GM23338 (cell line): ENCODE results near the gene PRR22. TPM values are rescaled to one million over a fixed set of nuclear protein-coding genes. Genes with fewer than 3 reads are reported as not detected.

Experiments
- ATAC-seq: fragments of 200-7000 bp; cut with Tn5 transposase; 3 replicates; pipeline ENCODE4 v1.9.1; 2020
- DNase-seq: peaks from one replicate; pipeline ENCODE4 v3.0.0-alpha.2; 2015; ENCODE audit warnings: low spot score
- H2AFZ ChIP-seq: fragments of 200-600 bp; sonication (generic); 2 replicates; pipeline ENCODE4 v1.8.0; 2016; ENCODE audit warnings: antibody characterized with exemption, mild to moderate bottlenecking, moderate library complexity
- H3F3A ChIP-seq: fragments of 200-600 bp; sonication (generic); replicated peaks from 2 replicates; pipeline ENCODE4 v1.8.0; 2017; ENCODE audit warnings: antibody characterized with exemption, mixed run types, low read depth
- H3K27ac ChIP-seq: fragments of 200-600 bp; sonication (generic); 2 replicates; pipeline ENCODE4 v1.6.1; 2016; ENCODE audit warnings: low read depth
- H3K27me3 ChIP-seq: fragments of 200-600 bp; sonication (generic); 2 replicates; pipeline ENCODE4 v1.8.0; 2016; ENCODE audit warnings: mild to moderate bottlenecking, mixed run types, moderate library complexity; ENCODE audit not compliant: insufficient read depth
- H3K36me3 ChIP-seq: fragments of 200-600 bp; sonication (generic); 2 replicates; pipeline ENCODE4 v1.8.0; 2016; ENCODE audit warnings: mild to moderate bottlenecking; ENCODE audit not compliant: insufficient read depth
- H3K4me1 ChIP-seq: fragments of 200-600 bp; sonication (generic); 2 replicates; pipeline ENCODE4 v1.8.0; 2016; ENCODE audit warnings: mild to moderate bottlenecking, moderate library complexity; ENCODE audit not compliant: insufficient read depth
- H3K4me2 ChIP-seq: fragments of 200-600 bp; sonication (generic); 2 replicates; pipeline ENCODE4 v1.7.1; 2017; ENCODE audit warnings: mixed run types
- H3K4me3 ChIP-seq: fragments of 200-600 bp; sonication (generic); 2 replicates; pipeline ENCODE4 v1.6.1; 2016; ENCODE audit warnings: mixed run types
- H3K79me2 ChIP-seq: fragments of 200-600 bp; sonication (generic); replicated peaks from 2 replicates; pipeline ENCODE4 v1.8.0; 2017; ENCODE audit warnings: mild to moderate bottlenecking; ENCODE audit not compliant: insufficient read depth
- H3K9me2 ChIP-seq: fragments of 200-600 bp; sonication (generic); 2 replicates; pipeline ENCODE4 v1.8.0; 2017; ENCODE audit not compliant: insufficient read depth
- H4K20me1 ChIP-seq: fragments of 200-600 bp; sonication (generic); replicated peaks from 2 replicates; pipeline ENCODE4 v1.8.0; 2017; ENCODE audit warnings: mild to moderate bottlenecking; ENCODE audit not compliant: insufficient read depth
- H3K27ac Mint-ChIP-seq: 2 replicates; pipeline ENCODE4 v1.8.0; 2020; ENCODE audit warnings: inconsistent platforms, mild to moderate bottlenecking, moderate library complexity, mixed read lengths
- H3K27me3 Mint-ChIP-seq: 3 replicates; pipeline ENCODE4 v1.8.0; 2022; ENCODE audit warnings: low read depth, mild to moderate bottlenecking, moderate library complexity, mixed read lengths, inconsistent platforms; ENCODE audit not compliant: insufficient read depth, poor library complexity
- H3K36me3 Mint-ChIP-seq: 3 replicates; pipeline ENCODE4 v1.8.0; 2021; ENCODE audit warnings: low read depth, mild to moderate bottlenecking, inconsistent platforms, moderate library complexity, mixed read lengths
- H3K4me1 Mint-ChIP-seq: 3 replicates; pipeline ENCODE4 v1.8.0; 2020; ENCODE audit warnings: mild to moderate bottlenecking, inconsistent platforms, mixed read lengths
- H3K4me3 Mint-ChIP-seq: 3 replicates; pipeline ENCODE4 v1.8.0; 2021; ENCODE audit warnings: moderate library complexity, mild to moderate bottlenecking, inconsistent platforms, mixed read lengths
- H3K9me3 Mint-ChIP-seq: 3 replicates; pipeline ENCODE4 v1.8.0; 2020; ENCODE audit warnings: moderate library complexity, mild to moderate bottlenecking, inconsistent platforms, mixed read lengths
- CREB1 ChIP-seq: fragments of 250-450 bp; sonication (Bioruptor Pico); IDR thresholded peaks from 2 replicates; pipeline ENCODE4 v1.5.0; 2020; ENCODE audit warnings: low read depth, mild to moderate bottlenecking, moderate library complexity
- EZH2phosphoT487 ChIP-seq: fragments of 200-600 bp; sonication (generic); IDR thresholded peaks from one replicate; pipeline ENCODE4 v1.8.1; 2018; ENCODE audit warnings: antibody characterized with exemption; ENCODE audit not compliant: unreplicated experiment
- NANOG ChIP-seq: IDR thresholded peaks from 2 replicates; pipeline ENCODE4 v1.6.1; 2016; ENCODE audit warnings: antibody characterized with exemption, borderline replicate concordance
- POLR2AphosphoS5 ChIP-seq: IDR thresholded peaks from 2 replicates; pipeline ENCODE4 v1.6.1; 2016; ENCODE audit warnings: antibody characterized with exemption, low read depth
- ZNF114 ChIP-seq: fragments of 250-450 bp; sonication (Bioruptor Pico); IDR thresholded peaks from 2 replicates; pipeline ENCODE4 v1.5.0; 2020; ENCODE audit warnings: mild to moderate bottlenecking, moderate library complexity
- ZNF331 ChIP-seq: fragments of 250-450 bp; sonication (Bioruptor Pico); IDR thresholded peaks from 2 replicates; pipeline ENCODE4 v1.5.0; 2020; ENCODE audit warnings: low read depth, mild to moderate bottlenecking, moderate library complexity
- polyA plus RNA-seq: library from polyadenylated mRNA; unstranded; fragments of >200 nt; fragmentation: Nextera tagmentation; extraction: Ambion mirVana; gene quantifications from 2 replicates; pipeline ENCODE4 v1.2.1, GENCODE V29; 2016
- total RNA-seq: library from RNA; depleted of rRNA; stranded (reverse); fragments of >200 nt; shearing (Covaris generic); gene quantifications from 2 replicates; pipeline ENCODE4 v1.2.3, GENCODE V29; 2014
- TF ChIP-seq, protein P1 (sequence below), 2 experiments: fragments of 200-600 bp in 1 of 2; sonication (generic) in 1 of 2; conservative IDR thresholded peaks; 2 replicates each; pipeline versions ENCODE4 v1.5.1 to v1.6.1; 2016 to 2017; ENCODE audit warnings: antibody characterized with exemption in 2 of 2, low read depth in 2 of 2, mild to moderate bottlenecking in 2 of 2, moderate library complexity in 1 of 2
- TF ChIP-seq, protein P2 (sequence below): IDR thresholded peaks from 2 replicates; pipeline ENCODE4 v1.6.1; 2016; ENCODE audit warnings: antibody characterized with exemption

The PRR22 gene
- total and polyA plus RNA-seq, 2 experiments from 2014 or later = 1.0 to 1.2 TPM

DNA sequence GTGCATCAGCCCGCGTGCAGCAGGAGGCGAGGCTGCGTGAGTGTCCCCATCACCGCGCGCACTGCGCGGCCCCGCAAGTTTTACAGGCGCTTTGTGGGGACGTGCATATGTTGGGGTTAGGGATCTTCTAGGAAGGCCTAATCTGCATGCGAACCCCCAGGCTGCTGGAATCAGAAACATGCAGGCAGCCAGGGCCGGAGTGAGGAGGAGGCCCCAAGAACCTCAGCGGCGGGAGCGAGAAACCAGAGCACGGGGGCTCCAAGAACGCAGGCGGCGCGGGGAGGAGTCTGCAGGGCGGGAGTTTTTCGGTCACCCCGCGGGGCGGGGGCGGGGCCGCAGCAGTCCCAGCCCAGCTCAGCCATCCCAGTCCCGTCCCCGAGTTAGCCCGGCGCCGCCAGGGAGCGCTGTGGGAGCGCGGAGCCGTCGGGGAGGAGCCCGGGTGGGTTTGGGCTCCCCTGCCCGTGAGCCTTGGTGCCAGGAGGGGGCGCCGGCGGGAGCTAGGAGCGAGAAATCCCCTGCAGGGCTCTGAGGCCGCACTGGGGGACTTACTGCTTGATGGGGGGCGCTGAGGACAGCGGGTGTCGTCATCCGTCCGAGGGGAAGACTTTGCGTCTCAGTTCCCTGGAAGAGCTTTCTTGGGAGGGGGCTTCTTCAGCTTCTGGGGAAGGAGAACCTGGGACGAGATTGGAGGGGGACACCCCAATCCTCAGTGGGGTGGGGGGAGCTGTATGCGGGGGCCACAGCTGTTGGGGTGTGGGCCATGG is 19.4 kb upstream of the PRR22 start:
- H3K36me3 ChIP-seq = no peaks in the 10 kb centered on the region
- ATAC-seq (peak; percentile 84), DNase-seq (peak; percentile 96)
- peaks cover 23% of the 10 kb centered on the region for H3K4me1 Mint-ChIP-seq
- H3K4me1 ChIP-seq = peaks cover 6% of the 10 kb centered on the region; the same call in 1 of the 2 replicates
- TF ChIP-seq POLR2AphosphoS5 (0 out of 2 replicates have a peak, but pooled peaks have one; percentile 44), EZH2phosphoT487 (no peak), ZNF114 (CRISPR knock-in tag) (no peak), CREB1 (CRISPR knock-in tag) (no peak; the same call in 1 of the 2 replicates), ZNF331 (no peak)
- TF ChIP-seq, protein P1, sequence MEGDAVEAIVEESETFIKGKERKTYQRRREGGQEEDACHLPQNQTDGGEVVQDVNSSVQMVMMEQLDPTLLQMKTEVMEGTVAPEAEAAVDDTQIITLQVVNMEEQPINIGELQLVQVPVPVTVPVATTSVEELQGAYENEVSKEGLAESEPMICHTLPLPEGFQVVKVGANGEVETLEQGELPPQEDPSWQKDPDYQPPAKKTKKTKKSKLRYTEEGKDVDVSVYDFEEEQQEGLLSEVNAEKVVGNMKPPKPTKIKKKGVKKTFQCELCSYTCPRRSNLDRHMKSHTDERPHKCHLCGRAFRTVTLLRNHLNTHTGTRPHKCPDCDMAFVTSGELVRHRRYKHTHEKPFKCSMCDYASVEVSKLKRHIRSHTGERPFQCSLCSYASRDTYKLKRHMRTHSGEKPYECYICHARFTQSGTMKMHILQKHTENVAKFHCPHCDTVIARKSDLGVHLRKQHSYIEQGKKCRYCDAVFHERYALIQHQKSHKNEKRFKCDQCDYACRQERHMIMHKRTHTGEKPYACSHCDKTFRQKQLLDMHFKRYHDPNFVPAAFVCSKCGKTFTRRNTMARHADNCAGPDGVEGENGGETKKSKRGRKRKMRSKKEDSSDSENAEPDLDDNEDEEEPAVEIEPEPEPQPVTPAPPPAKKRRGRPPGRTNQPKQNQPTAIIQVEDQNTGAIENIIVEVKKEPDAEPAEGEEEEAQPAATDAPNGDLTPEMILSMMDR (conservative IDR thresholded peaks at IDR 0.05; ENCODE audit: low read depth in 2 of 2) = peak; percentile 83 to 100
- TF ChIP-seq, protein P2, sequence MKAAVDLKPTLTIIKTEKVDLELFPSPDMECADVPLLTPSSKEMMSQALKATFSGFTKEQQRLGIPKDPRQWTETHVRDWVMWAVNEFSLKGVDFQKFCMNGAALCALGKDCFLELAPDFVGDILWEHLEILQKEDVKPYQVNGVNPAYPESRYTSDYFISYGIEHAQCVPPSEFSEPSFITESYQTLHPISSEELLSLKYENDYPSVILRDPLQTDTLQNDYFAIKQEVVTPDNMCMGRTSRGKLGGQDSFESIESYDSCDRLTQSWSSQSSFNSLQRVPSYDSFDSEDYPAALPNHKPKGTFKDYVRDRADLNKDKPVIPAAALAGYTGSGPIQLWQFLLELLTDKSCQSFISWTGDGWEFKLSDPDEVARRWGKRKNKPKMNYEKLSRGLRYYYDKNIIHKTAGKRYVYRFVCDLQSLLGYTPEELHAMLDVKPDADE = no peak; the same call in 1 of the 2 replicates
- H4K20me1 ChIP-seq = no peaks in the 10 kb centered on the region; the same call in 1 of the 2 replicates
- peak overlapping the region; percentile 94 for H2AFZ ChIP-seq
- peaks cover 44% of the 10 kb centered on the region for H3K27me3 Mint-ChIP-seq
- peak overlapping the region; percentile 60 for H3K4me3 ChIP-seq
- peak overlapping the region; percentile 80 for H3K4me2 ChIP-seq
- peaks cover 15% of the 10 kb centered on the region for H3K27me3 ChIP-seq
- H3K9me2 ChIP-seq = peaks cover 5% of the 10 kb centered on the region; the same call in 1 of the 2 replicates
- H3K9me3 Mint-ChIP-seq = peaks cover 3% of the 10 kb centered on the region; the same call in 2 of the 3 replicates
- no peak overlapping the region for H3K27ac ChIP-seq
- peaks cover 2% of the 10 kb centered on the region; the same call in 2 of the 3 replicates for H3K36me3 Mint-ChIP-seq
- H3K79me2 ChIP-seq = no peaks in the 10 kb centered on the region
- H3K27ac Mint-ChIP-seq = 0 out of 2 replicates have a peak overlapping the region, but pooled peaks have one; percentile 59
- H3F3A ChIP-seq = no peaks in the 10 kb centered on the region
- H3K4me3 Mint-ChIP-seq = peak overlapping the region; percentile 70

DNA sequence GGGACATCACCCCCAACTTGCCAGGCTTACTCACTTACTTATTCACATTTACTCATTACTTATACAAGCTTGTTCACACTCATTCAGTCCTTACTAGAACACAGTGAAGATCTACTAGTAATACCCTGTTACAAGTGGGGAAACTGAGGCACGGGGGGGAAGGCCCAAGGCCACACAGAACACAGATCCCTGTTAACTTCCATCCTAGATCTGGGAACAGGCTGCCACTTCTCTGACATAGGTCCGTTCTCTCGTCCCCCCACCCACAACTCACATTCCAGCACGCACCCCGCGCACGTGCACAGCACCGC is 18.9 kb upstream of the PRR22 start:
- Mint-ChIP-seq H3K27me3 (peaks cover 44% of the 10 kb centered on the region), H3K36me3 (peaks cover 2% of the 10 kb centered on the region; the same call in 2 of the 3 replicates), H3K4me3 (peak overlapping the region; percentile 63), H3K9me3 (peaks cover 3% of the 10 kb centered on the region; the same call in 2 of the 3 replicates), H3K27ac (no peak overlapping the region), H3K4me1 (peaks cover 23% of the 10 kb centered on the region)
- TF ChIP-seq ZNF114 (CRISPR knock-in tag) = no peak
- no peak for TF ChIP-seq ZNF331
- TF ChIP-seq NANOG = no peak
- TF ChIP-seq EZH2phosphoT487 = no peak
- Histone ChIP-seq H3K36me3 (no peaks in the 10 kb centered on the region), H3K9me2 (peaks cover 5% of the 10 kb centered on the region; the same call in 1 of the 2 replicates), H3K4me2 (peak overlapping the region; percentile 77), H2AFZ (peak overlapping the region; percentile 94), H4K20me1 (no peaks in the 10 kb centered on the region; the same call in 1 of the 2 replicates), H3K4me3 (peak overlapping the region; percentile 54), H3F3A (no peaks in the 10 kb centered on the region), H3K79me2 (no peaks in the 10 kb centered on the region), H3K4me1 (peaks cover 6% of the 10 kb centered on the region; the same call in 1 of the 2 replicates), H3K27me3 (peaks cover 15% of the 10 kb centered on the region), H3K27ac (no peak overlapping the region)
- ATAC-seq = no peak
- no peak for DNase-seq
